ENCODE measurements around the gene ERVFRD-1. TPM values are rescaled to one million over a fixed set of nuclear protein-coding genes. Genes with fewer than 3 reads are reported as not detected.

The ERVFRD-1 gene
- total RNA-seq, 2 donors from 2014 or later: not detected

- Mint-ChIP-seq H3K9me3 (no peaks in the 10 kb centered on the region), H3K4me3 (no peak overlapping the region), H3K4me1 (no peaks in the 10 kb centered on the region), H3K27me3 (ENCODE audit: insufficient read depth) (no peaks in the 10 kb centered on the region), H3K36me3 (ENCODE audit: low read depth) (no peaks in the 10 kb centered on the region), H3K27ac (no peak overlapping the region)
- H3K9me3 ChIP-seq (ENCODE audit: control insufficient read depth, low read length): no peaks in the 10 kb centered on the region
- H3K36me3 ChIP-seq (ENCODE audit: control insufficient read depth, insufficient read depth, low read length): no peaks in the 10 kb centered on the region
- no peak overlapping the region for H3K9ac ChIP-seq (ENCODE audit: extremely low read depth, low read length, poor library complexity, severe bottlenecking)
- TF ChIP-seq CTCF (conservative IDR thresholded peaks at IDR 0.05): no peak
- no peaks in the 10 kb centered on the region for H3K27me3 ChIP-seq (ENCODE audit: control insufficient read depth, insufficient read depth, low read length, poor library complexity, severe bottlenecking)
- DNase-seq: no peak
- 94 to 100% methylated on average over 3 to 4 of the region's 4 CpGs for WGBS, 2 experiments (ENCODE audit: insufficient coverage in 1 of 2, insufficient read length in 1 of 2)
- H3K4me3 ChIP-seq (ENCODE audit: low read length): no peak overlapping the region
- no peaks in the 10 kb centered on the region for H3K4me1 ChIP-seq (ENCODE audit: control insufficient read depth, insufficient read depth, low read length)
- H3K27ac ChIP-seq (ENCODE audit: low read depth, low read length): no peak overlapping the region
Observed at GRCh38 chr6:11078266-11078665, 33.3 kb downstream of the ERVFRD-1 start.

- Histone ChIP-seq H3K27me3 (ENCODE audit: control insufficient read depth, insufficient read depth, low read length, poor library complexity, severe bottlenecking) (no peaks in the 10 kb centered on the region), H3K9ac (ENCODE audit: extremely low read depth, low read length, poor library complexity, severe bottlenecking) (no peak overlapping the region), H3K9me3 (ENCODE audit: control insufficient read depth, low read length) (no peaks in the 10 kb centered on the region), H3K36me3 (ENCODE audit: control insufficient read depth, insufficient read depth, low read length) (no peaks in the 10 kb centered on the region), H3K27ac (ENCODE audit: low read depth, low read length) (no peak overlapping the region), H3K4me1 (ENCODE audit: control insufficient read depth, insufficient read depth, low read length) (no peaks in the 10 kb centered on the region), H3K4me3 (ENCODE audit: low read length) (no peak overlapping the region)
- TF ChIP-seq CTCF (conservative IDR thresholded peaks at IDR 0.05): no peak
- 76% methylated on average over 1 of the region's 2 CpGs; no CpG with 5 or more reads in 1 of the 2 experiments for WGBS, 2 experiments (ENCODE audit: insufficient coverage in 1 of 2, insufficient read length in 1 of 2)
- peaks cover 1% of the 10 kb centered on the region for H3K9me3 Mint-ChIP-seq
- H3K4me1 Mint-ChIP-seq: no peaks in the 10 kb centered on the region
- H3K36me3 Mint-ChIP-seq (ENCODE audit: low read depth): no peaks in the 10 kb centered on the region
- no peaks in the 10 kb centered on the region for H3K27me3 Mint-ChIP-seq (ENCODE audit: insufficient read depth)
- no peak overlapping the region for H3K27ac Mint-ChIP-seq
- no peak for DNase-seq
- no peak overlapping the region for H3K4me3 Mint-ChIP-seq
Observed at GRCh38 chr6:11076540-11076939, 35.0 kb downstream of the ERVFRD-1 start.

GRCh38 chr6:11072101-11072500, 39.4 kb downstream of the ERVFRD-1 start:
- Histone ChIP-seq H3K27me3 (ENCODE audit: control insufficient read depth, insufficient read depth, low read length, poor library complexity, severe bottlenecking) (no peaks in the 10 kb centered on the region), H3K36me3 (ENCODE audit: control insufficient read depth, insufficient read depth, low read length) (no peaks in the 10 kb centered on the region), H3K4me1 (ENCODE audit: control insufficient read depth, insufficient read depth, low read length) (peaks cover 10% of the 10 kb centered on the region), H3K9ac (ENCODE audit: extremely low read depth, low read length, poor library complexity, severe bottlenecking) (no peak overlapping the region), H3K27ac (ENCODE audit: low read depth, low read length) (no peak overlapping the region), H3K9me3 (ENCODE audit: control insufficient read depth, low read length) (no peaks in the 10 kb centered on the region), H3K4me3 (ENCODE audit: low read length) (no peak overlapping the region)
- no peak overlapping the region for H3K4me3 Mint-ChIP-seq
- H3K9me3 Mint-ChIP-seq: peaks cover 1% of the 10 kb centered on the region
- H3K4me1 Mint-ChIP-seq: peaks cover 7% of the 10 kb centered on the region
- no peak for TF ChIP-seq CTCF (conservative IDR thresholded peaks at IDR 0.05)
- no peaks in the 10 kb centered on the region for H3K27me3 Mint-ChIP-seq (ENCODE audit: insufficient read depth)
- 84 to 91% methylated on average over 3 to 4 of the region's 4 CpGs for WGBS, 2 experiments (ENCODE audit: insufficient coverage in 1 of 2, insufficient read length in 1 of 2)
- H3K27ac Mint-ChIP-seq: no peak overlapping the region
- no peak for DNase-seq
- H3K36me3 Mint-ChIP-seq (ENCODE audit: low read depth): no peaks in the 10 kb centered on the region
